Measurements from ENCODE around the gene MYO18B.

Gene MYO18B

DNA sequence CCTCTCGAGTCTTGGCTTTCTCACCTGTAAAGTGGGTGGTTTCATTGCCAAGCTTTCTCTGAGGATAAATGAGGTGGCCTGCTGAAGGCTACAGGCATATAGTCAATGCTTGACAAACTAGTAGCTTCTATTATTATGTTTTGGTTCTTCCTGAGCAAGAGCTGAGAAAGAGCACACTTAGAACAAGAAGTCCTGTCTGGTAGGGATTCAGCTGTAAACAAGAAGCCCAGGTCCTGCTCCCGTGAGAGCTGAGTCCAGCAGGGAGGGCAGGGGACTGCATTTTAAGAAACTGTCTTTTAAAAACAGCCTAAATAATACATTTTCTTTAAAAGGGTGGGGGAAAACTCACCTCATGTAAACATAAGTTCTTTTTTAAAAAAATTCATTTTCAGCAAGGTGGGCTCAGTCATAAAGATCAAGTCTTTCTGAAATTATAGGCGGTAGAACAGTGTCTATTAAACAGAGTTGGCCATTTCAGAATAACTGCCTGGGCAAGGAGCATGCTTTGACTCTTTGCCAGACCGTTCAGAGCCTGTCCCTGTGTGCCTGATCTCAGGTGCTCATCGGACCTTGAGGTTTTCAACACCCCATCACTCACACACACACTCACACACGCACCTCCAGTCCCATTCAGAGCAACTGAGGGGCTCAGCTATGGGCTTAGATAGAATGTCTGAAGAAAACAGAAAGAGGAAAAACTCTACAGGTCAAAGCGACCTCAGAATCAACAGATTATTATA is 29.2 kb upstream of the MYO18B start:
- DNase-seq, result no peak

DNA sequence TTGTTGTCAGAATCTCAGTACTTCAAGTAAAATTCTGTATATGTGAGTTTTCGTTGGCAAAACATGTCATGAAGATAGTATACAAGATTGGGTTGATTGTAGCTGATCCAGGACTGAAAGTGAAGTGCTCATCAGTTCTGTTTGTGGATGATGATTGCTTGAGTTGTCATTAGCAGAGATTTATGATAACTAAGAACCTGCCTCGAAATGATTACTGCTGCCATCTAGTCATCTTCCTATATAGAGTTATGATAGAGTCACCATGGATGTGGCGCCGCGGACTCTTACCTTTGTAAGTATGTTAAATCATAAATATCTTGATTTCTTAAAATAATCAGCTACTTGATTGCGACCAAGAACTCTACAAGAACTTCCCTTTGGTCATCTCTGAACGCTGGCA is 27.9 kb upstream of the MYO18B start:
- no peak for DNase-seq

DNA sequence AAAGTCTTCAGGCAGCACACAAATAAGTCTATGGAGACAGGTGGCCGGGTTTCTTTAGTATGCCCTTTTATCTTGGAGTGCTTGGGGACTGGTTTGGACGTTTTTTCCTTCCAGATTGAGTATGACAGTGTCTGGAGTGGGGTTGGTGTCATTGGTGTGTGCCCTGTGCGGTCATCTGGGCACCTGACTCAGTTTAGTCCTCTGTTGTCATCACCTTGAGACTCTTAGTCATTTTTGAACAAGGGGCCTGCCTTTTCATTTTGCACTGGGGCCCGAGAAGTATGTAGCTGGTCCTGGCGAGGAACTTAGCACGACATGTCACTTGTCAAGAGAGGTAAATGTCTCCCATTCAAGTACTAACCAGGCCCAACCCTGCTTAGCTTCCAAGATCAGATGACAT is 27.2 kb upstream of the MYO18B start:
- DNase-seq, result no peak

DNA sequence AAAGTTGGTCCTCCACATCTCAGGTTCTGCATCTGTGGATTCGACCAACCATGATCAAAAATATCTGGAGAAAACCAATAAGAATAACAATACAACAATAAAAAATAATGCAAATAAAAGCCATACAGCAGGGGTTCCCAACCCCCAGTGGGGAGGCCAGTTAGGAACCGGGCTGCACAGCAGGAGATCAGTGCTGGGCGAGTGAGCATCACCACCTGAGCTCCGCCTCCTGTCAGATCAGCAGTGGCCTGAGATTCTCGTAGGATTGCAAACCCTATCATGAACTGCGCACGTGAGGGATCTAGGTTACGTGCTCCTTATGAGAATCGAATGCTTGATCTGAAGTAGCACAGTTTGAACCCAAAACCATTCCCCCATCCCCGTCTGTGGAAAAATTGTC is 25.4 kb upstream of the MYO18B start:
- no peak for DNase-seq

DNA sequence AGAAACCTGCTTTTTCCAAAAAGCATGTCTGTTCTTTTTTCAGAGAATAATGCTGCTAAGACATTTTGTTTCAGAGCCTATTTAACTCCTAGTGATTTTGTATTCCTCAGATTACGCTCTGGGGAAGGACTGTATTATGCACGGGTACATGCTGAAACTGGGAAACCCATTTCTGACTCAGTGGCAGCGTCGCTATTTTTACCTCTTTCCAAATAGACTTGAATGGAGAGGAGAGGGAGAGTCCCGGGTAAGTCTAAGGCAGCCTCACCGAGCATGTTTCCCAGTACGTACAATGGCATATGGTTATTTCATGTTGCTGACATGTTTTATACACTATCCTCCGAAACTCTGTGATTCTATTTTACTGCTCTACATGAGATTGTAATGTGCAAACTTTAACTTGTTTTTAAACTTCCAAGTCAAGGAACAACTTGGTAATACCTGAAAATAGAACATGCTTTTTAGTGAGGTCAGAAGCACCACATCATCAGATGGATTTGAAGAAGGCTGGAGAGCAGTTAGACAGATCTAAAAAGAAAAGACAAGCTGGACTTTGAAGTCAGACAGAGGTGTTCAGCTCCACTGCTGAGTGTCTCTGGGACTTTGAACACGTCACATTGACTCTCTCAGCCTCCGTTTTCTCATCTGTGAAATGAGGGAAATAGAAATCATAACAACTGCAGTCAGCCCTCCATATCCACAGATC is 23.7 kb upstream of the MYO18B start:
- DNase-seq, result no peak

DNA sequence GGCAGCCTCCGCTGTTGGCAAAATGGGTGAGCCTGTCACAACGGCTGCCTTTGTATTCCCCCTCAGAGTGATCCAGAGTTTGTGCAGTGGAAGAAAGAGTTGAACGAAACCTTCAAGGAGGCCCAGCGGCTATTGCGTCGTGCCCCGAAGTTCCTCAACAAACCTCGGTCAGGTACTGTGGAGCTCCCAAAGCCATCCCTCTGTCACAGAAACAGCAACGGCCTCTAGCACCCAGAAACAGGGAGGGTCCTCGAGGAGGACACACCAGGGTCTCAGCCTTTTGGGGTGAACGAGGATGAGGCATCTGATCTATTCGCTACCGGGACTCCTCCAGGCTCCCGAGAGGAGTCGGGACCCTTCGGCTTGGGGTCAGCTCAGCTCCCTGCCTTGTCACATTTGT is 19.8 kb upstream of the MYO18B start:
- no peak for DNase-seq

DNA sequence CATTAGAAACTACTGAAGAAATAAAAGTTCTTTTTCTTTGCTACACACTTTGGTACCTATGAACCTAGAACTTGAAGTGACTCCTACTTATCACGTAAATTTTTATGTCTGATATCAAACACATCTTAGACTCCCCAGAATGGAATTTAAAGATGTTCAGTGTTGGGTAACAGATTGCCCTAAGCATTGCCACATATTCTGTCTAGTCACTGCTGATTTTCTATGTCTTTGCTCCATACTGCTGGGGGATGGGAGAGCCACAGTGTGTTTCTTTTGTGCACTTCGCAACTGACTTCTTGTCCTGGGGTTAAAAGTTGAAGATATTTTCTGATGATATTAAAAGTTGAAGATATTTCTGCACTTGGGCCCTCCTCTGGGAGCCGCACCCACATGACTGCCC is 19.4 kb upstream of the MYO18B start:
- no peak for DNase-seq

GRCh38 chr22:25726241-25726640 is 15.7 kb upstream of the MYO18B start:
- DNase-seq, result no peak

DNA sequence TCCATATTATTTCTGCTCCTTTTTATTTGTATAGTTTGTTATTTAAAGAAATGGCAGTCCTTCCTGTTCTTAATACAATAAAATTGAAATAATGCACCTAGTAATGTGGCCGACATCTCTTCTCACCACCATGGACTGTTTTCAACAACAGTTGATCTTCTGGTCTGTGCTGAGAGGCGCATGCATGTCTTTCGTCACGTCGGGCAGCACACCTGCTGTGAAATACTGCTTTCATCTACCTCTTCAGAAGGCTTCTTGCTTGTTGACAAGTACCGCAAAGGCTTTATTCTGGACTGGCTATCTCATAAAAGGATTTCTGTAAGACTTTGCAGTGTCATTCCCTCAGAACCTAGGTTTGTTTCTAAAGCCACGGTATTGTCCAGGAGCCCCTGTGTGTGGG is 13.9 kb upstream of the MYO18B start:
- DNase-seq, result no peak

- DNase-seq, result no peak
Observed at GRCh38 chr22:25729016-25729995, 12.7 kb upstream of the MYO18B start.

DNA sequence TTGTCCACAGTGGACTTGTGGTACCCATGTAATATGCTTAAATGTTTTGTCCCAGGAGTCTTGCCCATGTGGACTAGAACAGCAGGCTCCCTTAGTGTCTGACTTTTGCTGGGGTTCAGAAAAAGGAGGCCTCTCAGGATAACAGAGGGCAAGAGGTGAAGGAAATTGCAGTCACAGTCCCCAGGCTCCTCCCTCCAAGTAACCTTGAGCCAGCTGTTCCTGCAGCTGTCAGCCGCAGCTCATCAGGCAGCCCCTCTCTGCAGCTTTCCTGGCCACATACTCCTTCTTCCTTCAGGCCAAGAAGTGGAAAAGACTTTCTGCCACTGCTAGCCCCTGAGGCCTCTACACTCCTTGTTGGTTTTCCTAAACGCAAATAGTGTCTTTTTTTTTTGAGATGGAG is 6.3 kb upstream of the MYO18B start:
- no peak for DNase-seq

GRCh38 chr22:25736378-25737011 is 5.5 kb upstream of the MYO18B start:
- DNase-seq, result no peak

DNA sequence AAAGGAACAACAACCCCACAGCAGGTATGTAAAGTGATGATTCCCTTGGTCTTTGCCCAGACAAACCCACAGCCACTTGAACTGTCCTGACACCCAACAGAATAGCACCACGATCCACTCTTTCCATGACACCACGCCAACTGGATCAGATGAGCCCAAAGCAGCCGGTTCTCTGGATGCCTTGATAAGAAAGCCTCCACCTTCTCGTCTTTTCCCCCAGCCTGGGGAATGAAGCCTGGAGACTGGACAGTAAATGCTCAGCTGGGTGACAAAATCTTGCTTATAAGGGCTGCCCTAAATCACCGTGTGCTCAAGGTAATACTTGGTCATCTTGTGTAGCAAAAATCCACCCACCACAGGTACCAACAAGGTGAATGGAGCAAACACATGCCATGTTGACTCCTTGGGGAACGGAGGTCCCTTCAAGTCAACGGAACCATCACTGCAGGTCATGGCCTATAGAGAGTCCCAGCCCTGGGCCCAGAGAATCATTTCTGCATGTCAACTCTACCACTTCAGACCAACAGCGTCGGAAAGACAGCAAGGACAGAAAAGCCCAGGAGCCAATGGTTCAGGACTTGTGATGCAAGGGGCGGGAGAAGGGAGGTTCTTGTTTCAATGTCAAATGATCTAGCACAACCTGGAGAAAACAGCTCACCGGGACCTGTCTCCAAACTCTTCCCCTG is 2.2 kb upstream of the MYO18B start:
- no peak for DNase-seq

- DNase-seq, result no peak
Observed at GRCh38 chr22:25742918-25743708, 1.1 kb downstream of the MYO18B start.

DNA sequence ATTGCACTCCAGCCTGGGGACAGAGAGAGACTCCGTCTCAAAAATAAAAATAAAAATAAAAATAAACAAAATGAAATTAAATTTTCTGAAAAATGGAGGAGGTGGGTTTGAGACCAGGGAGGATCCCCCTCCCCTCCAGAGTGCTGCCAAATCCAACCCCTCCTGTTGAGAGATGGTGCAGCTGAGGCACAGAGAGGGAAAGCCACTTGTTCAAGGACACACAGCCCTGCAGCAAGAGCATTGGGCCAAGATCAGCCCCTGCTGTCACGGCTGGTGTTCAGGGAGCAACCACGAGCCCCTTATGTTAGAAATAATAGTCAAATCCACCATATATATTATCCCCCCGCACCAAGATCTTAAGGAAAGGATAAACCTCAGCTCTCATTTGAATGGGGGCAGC is 2.7 kb downstream of the MYO18B start:
- DNase-seq, result no peak

DNA sequence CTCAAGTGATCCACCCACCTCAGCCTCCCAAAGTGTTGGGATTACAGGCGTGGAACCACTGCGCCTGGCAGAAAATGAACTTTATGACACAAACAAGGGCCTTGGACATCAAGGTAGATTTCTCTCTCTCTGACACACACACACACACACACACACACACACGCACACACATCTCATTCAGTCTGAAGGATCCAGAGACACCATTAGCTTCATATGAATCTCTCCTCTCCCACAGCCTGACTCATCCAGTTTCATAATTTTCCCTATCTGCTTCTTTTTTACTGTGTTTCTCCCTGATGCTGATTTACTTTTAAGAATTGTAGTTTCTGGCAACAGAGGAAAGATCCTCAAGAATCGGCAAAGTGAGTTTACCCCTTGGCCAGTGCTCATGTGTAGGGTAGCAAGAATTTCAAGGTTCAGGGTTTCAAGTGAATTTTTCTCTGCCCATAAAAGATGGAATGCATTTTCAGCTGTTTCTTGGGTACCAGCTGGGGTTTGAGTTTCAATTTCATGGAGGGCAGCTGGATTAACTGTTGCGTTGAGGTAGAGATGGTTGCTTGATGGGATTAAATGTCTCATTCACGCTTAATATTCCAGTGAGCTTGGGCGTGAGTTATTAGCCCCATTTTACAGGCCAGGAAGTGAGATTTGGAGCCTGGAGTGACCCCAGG is 3.5 kb downstream of the MYO18B start:
- DNase-seq, result no peak

DNA sequence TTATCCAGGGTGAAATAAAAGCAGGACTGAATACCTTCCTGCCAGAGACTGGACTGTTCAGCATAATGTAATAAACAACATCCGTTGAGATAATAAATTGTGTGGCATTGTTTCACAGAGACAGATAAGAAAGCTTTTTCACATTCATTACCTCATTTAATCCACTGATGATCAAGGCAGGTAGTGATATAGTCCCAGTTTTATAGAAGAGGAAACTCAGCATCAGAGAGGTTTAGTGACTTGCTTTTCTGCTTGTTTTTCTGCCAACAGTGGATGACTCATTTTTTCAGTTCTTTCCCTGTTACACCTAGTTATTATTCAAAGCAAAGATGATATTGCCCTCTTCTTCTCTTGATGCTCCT is 4.0 kb downstream of the MYO18B start:
- DNase-seq, result no peak

DNA sequence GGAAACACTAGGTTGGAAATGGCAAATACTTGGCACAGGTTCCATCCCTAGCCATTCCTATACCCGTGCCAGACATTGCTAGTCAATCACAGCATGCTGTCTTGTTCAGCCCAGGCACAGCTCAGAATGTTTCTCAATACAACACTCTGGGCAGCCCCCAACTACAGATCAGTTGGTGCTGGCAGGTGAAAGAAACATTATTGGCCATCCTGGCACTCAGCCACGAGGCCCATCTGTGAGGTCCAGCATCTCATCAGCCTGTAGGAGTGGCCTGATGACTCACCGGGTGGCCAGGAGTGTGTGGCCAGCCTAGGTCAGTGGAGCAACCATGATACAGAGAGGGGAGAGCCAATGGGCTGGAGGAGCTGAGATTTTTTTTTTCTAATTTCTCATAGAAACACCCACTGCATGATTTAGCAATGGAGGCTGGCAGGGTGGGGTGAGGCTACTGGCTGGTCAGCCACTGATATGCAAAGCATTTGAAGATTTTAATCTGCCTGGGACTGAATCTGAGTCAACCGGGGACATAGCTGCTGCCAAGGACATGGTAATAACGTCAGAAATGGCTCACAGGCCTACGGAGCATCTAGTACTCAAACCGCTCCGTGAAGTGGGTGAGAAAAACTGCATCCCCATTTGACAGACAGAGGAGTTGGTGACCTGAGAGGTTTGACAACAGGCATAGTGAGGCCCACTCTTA is 5.4 kb downstream of the MYO18B start:
- DNase-seq, result no peak

DNA sequence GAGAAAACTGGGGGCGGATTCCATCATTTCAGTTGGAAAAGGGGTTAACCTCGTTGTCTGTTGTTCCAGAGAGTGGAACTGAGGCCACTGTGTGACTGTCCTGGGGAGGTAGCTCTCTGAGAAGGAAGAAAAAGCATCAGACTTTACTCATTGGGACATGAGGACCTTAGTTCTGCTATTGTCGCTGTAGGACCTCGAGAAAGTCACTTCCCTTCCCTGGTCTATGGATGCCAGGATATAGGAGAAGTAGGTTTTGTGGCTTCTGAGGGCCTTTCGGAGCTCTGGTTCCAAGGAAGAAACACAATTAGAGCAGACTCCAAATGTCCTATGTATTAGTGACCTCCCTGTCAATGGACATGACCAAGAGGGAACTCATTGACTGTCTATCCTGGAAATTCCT is 6.2 kb downstream of the MYO18B start:
- DNase-seq, result no peak

DNA sequence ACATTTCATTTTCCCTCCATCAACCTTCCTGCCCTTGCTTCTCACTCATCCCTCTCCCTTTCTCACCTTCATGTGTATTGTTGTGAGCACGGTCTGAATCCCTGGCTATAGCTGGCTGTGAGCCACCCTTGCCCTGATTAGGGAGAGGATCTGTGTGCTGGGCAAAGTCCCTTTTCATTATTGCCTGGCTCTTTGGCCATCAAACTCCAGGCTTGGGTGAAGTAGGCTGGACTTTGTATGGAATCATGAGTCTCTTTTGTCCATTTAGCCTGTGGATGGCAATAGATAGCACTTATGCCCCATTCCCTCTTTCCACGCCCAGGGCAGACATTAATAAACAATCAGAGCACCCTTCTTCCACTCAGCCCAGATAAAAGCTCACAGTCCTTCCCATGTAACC is 6.7 kb downstream of the MYO18B start:
- DNase-seq, result no peak

All from activated CD4-positive, CD25-positive, alpha-beta regulatory T cell (primary cell).